Measurements from ENCODE around the gene CACNA1C.

DNA sequence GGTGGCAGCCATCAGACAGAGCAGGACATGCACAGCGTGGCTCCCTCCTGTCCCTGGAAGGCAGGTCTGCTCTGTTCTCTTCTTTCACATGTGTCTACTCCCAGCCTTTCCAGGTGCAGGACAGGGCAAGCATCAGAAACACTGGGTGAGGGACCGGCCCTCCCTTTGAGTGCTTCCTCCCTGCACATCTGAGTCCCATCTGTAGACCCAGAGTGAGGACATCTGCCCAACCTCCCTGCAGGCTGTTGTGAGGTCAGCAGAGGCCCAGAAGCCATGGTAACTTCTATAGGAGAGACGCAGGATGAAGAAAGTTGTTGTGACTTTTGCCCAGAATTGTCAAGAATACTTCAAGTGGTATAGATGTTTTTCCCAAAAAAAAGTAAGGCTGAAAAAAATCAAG, 282.7 kb downstream of the CACNA1C start:
- TF ChIP-seq, protein P1, sequence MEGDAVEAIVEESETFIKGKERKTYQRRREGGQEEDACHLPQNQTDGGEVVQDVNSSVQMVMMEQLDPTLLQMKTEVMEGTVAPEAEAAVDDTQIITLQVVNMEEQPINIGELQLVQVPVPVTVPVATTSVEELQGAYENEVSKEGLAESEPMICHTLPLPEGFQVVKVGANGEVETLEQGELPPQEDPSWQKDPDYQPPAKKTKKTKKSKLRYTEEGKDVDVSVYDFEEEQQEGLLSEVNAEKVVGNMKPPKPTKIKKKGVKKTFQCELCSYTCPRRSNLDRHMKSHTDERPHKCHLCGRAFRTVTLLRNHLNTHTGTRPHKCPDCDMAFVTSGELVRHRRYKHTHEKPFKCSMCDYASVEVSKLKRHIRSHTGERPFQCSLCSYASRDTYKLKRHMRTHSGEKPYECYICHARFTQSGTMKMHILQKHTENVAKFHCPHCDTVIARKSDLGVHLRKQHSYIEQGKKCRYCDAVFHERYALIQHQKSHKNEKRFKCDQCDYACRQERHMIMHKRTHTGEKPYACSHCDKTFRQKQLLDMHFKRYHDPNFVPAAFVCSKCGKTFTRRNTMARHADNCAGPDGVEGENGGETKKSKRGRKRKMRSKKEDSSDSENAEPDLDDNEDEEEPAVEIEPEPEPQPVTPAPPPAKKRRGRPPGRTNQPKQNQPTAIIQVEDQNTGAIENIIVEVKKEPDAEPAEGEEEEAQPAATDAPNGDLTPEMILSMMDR (IDR thresholded peaks at IDR 0.05): no peak
- TF ChIP-seq POLR2A (IDR thresholded peaks at IDR 0.05) (no peak), EP300 (IDR thresholded peaks at IDR 0.05) (no peak)

Measured in tibial nerve (tissue), 4 donors.